ENCODE measurements around the gene MSH5. TPM values are rescaled to one million over a fixed set of nuclear protein-coding genes. Genes with fewer than 3 reads are reported as not detected.

The MSH5 gene
- total RNA-seq, 1 experiment from 2014 or later, result 43.1 TPM

DNA sequence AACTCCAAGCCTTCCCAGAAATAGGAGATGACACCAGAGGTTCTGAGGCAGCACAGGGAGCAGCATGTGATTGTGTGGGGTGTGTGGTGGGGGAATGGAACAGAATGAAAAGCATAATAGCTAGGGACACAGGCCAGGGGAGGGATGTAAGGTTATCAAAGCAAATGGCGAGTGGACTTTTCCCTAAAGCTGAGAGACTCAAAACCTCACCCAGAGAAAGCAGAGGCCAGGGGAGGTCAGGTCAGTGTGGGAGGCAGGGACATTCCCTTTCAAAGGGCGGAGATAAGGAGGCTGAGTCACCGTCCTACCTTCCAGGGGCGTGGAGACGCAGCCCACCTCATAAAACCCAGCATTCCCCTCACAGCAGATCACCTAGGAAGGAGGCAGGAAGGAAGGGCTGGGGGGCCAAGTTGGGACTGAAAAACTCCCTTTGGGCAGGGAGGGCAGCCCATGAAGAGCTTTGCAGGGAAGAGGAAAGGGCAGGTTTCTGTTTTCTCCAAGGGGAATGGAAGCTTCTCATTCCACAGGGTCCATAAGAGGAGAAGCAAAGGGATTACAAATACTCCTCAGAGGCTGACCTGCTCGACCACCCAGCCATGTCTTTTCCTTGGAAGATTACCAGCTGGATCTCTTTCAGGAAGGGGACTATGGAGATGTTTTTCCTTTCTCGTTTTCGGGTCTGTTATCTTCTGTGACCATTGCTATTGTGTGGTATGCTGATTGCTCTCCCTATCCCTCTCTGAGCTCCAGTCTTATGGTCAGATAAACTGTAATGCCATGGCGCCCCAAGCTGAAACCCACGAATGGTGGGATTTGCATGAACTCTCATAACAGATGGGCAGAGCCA, 49.4 kb upstream of the MSH5 start (continued):
- no peak for TF ChIP-seq GABPB1 (CRISPR knock-in tag; IDR thresholded peaks at IDR 0.05)
- TF ChIP-seq CBFB (CRISPR knock-in tag; IDR thresholded peaks at IDR 0.05; ENCODE audit: low read depth), result no peak
- TF ChIP-seq, protein P1, sequence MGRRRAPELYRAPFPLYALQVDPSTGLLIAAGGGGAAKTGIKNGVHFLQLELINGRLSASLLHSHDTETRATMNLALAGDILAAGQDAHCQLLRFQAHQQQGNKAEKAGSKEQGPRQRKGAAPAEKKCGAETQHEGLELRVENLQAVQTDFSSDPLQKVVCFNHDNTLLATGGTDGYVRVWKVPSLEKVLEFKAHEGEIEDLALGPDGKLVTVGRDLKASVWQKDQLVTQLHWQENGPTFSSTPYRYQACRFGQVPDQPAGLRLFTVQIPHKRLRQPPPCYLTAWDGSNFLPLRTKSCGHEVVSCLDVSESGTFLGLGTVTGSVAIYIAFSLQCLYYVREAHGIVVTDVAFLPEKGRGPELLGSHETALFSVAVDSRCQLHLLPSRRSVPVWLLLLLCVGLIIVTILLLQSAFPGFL (CRISPR knock-in tag; IDR thresholded peaks at IDR 0.05; ENCODE audit: borderline replicate concordance), result no peak

DNA sequence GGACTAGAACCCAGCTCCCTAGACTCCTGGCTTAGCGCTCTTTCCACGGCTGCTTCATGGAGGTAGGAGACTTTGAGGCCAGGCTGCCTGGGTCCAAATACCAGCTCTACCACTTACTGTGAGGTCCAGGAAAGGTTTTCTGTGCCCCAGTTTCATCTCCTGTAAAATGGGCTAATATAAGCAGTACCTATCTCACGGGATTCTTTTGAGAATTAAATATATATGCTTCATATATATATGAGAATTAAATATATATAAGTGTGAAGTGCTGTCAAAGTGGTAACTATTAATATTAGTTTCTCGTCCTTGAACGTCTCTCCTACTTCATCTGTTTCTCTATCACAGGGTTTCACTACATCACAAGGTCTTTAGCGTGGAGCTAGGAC, 48.7 kb upstream of the MSH5 start:
- TF ChIP-seq SP1 (CRISPR knock-in tag; conservative IDR thresholded peaks at IDR 0.05) (no peak), MXD4 (CRISPR knock-in tag; IDR thresholded peaks at IDR 0.05; ENCODE audit: borderline replicate concordance) (no peak), TP53 (CRISPR knock-in tag; IDR thresholded peaks at IDR 0.05) (no peak), ZNF317 (CRISPR knock-in tag; IDR thresholded peaks at IDR 0.05; ENCODE audit: borderline replicate concordance, low read depth) (no peak)
- TF ChIP-seq, protein P2, sequence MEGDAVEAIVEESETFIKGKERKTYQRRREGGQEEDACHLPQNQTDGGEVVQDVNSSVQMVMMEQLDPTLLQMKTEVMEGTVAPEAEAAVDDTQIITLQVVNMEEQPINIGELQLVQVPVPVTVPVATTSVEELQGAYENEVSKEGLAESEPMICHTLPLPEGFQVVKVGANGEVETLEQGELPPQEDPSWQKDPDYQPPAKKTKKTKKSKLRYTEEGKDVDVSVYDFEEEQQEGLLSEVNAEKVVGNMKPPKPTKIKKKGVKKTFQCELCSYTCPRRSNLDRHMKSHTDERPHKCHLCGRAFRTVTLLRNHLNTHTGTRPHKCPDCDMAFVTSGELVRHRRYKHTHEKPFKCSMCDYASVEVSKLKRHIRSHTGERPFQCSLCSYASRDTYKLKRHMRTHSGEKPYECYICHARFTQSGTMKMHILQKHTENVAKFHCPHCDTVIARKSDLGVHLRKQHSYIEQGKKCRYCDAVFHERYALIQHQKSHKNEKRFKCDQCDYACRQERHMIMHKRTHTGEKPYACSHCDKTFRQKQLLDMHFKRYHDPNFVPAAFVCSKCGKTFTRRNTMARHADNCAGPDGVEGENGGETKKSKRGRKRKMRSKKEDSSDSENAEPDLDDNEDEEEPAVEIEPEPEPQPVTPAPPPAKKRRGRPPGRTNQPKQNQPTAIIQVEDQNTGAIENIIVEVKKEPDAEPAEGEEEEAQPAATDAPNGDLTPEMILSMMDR (IDR thresholded peaks at IDR 0.05), result no peak
- H3K36me3 Mint-ChIP-seq, result peaks cover 20% of the 10 kb centered on the region
- H3K4me1 Mint-ChIP-seq, result no peaks in the 10 kb centered on the region
- DNase-seq (ENCODE audit: low spot score), result no peak
- no peaks in the 10 kb centered on the region for H3K9me3 Mint-ChIP-seq
- no peaks in the 10 kb centered on the region for H3K27me3 Mint-ChIP-seq (ENCODE audit: low read depth)
- ChIA-PET CTCF (interaction anchor here (0.9 to 2.2 kb wide), 4 partner anchors 22 to 79 kb away, joined by 3 to 13 read pairs (median 4); no protein-coding TSS in a partner anchor), POLR2A (no interaction called here)
- no peak overlapping the region for H3K27ac Mint-ChIP-seq
- no peak overlapping the region for H3K4me3 Mint-ChIP-seq
- no peak for ATAC-seq

DNA sequence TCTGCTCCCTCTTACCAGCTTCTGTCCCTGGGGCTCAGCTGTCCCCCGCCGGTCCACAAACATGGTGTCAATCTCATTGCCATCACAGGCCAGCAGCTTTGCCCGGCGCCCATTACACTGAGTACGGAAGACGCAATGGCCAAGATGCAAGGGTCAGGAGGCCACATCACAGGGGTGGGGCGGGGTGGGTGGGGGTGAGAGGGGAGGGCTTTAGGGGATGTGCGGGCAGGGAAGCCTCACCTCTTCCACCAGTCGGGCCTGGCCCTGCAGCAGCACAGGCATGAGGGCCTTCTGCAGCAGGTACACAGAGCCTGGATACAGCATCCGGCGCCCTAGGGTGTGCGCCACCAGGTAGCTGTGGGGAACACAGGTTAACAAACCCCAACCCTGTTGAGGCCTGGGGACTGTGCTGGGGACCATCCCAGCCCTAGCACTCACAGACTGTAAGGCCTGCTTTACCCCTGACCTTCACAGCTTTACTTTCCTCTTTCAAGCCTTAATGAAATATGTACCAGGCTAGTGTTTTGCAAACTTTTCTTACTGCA, 48.2 kb upstream of the MSH5 start:
- ChIA-PET CTCF (interaction anchor here (1.1 kb wide), 1 partner anchor 22 kb away, joined by 3 read pairs; no protein-coding TSS in a partner anchor), POLR2A (no interaction called here)
- TF ChIP-seq FOXJ3 (CRISPR knock-in tag; IDR thresholded peaks at IDR 0.05; ENCODE audit: borderline replicate concordance) (no peak), JUN (CRISPR knock-in tag; IDR thresholded peaks at IDR 0.05) (no peak), NR2C2 (CRISPR knock-in tag; IDR thresholded peaks at IDR 0.05) (no peak), SOX15 (CRISPR knock-in tag; IDR thresholded peaks at IDR 0.05) (no peak), TP53 (CRISPR knock-in tag; IDR thresholded peaks at IDR 0.05) (no peak)
- no peak overlapping the region for H3K4me3 Mint-ChIP-seq
- H3K27me3 Mint-ChIP-seq (ENCODE audit: low read depth), result no peaks in the 10 kb centered on the region
- H3K27ac Mint-ChIP-seq, result no peak overlapping the region
- peaks cover 26% of the 10 kb centered on the region for H3K36me3 Mint-ChIP-seq
- no peak for DNase-seq (ENCODE audit: low spot score)
- no peaks in the 10 kb centered on the region for H3K9me3 Mint-ChIP-seq
- ATAC-seq, result no peak
- no peaks in the 10 kb centered on the region for H3K4me1 Mint-ChIP-seq

DNA sequence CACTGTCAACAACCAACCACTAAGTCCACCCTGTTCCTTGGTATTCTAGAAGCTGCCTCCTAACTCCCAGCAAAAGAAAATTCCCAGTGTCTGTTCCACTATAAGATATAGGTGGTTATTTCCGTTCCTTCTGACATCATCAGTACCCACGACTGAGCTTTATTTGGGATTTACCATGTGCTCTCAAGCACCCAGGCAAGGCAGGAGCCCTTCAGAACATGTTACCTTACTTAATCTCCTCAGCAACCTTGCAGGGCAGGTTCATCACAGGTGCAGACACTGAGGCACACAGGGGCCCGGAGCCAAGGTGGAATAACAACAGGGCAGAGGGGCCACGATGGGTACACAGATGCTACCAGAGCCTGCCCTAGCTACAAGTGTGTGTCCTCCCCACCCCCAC, 47.5 kb upstream of the MSH5 start:
- ATAC-seq (no peak), DNase-seq (ENCODE audit: low spot score) (no peak)
- ChIA-PET POLR2A (interaction anchor here (0.5 kb wide), 1 partner anchor 112 kb away, joined by 3 read pairs; no protein-coding TSS in a partner anchor), CTCF (no interaction called here)
- no peaks in the 10 kb centered on the region for H3K9me3 Mint-ChIP-seq
- peaks cover 23% of the 10 kb centered on the region for H3K36me3 Mint-ChIP-seq
- no peaks in the 10 kb centered on the region for H3K4me1 Mint-ChIP-seq
- H3K27me3 Mint-ChIP-seq (ENCODE audit: low read depth), result no peaks in the 10 kb centered on the region
- H3K4me3 Mint-ChIP-seq, result no peak overlapping the region
- no peak overlapping the region for H3K27ac Mint-ChIP-seq
- TF ChIP-seq ZNF396 (CRISPR knock-in tag; IDR thresholded peaks at IDR 0.05; ENCODE audit: borderline replicate concordance) (no peak), JAZF1 (CRISPR knock-in tag; IDR thresholded peaks at IDR 0.05) (no peak)
- TF ChIP-seq, protein P3, sequence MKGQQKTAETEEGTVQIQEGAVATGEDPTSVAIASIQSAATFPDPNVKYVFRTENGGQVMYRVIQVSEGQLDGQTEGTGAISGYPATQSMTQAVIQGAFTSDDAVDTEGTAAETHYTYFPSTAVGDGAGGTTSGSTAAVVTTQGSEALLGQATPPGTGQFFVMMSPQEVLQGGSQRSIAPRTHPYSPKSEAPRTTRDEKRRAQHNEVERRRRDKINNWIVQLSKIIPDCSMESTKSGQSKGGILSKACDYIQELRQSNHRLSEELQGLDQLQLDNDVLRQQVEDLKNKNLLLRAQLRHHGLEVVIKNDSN (CRISPR knock-in tag; IDR thresholded peaks at IDR 0.05), result no peak
- TF ChIP-seq, protein P4, sequence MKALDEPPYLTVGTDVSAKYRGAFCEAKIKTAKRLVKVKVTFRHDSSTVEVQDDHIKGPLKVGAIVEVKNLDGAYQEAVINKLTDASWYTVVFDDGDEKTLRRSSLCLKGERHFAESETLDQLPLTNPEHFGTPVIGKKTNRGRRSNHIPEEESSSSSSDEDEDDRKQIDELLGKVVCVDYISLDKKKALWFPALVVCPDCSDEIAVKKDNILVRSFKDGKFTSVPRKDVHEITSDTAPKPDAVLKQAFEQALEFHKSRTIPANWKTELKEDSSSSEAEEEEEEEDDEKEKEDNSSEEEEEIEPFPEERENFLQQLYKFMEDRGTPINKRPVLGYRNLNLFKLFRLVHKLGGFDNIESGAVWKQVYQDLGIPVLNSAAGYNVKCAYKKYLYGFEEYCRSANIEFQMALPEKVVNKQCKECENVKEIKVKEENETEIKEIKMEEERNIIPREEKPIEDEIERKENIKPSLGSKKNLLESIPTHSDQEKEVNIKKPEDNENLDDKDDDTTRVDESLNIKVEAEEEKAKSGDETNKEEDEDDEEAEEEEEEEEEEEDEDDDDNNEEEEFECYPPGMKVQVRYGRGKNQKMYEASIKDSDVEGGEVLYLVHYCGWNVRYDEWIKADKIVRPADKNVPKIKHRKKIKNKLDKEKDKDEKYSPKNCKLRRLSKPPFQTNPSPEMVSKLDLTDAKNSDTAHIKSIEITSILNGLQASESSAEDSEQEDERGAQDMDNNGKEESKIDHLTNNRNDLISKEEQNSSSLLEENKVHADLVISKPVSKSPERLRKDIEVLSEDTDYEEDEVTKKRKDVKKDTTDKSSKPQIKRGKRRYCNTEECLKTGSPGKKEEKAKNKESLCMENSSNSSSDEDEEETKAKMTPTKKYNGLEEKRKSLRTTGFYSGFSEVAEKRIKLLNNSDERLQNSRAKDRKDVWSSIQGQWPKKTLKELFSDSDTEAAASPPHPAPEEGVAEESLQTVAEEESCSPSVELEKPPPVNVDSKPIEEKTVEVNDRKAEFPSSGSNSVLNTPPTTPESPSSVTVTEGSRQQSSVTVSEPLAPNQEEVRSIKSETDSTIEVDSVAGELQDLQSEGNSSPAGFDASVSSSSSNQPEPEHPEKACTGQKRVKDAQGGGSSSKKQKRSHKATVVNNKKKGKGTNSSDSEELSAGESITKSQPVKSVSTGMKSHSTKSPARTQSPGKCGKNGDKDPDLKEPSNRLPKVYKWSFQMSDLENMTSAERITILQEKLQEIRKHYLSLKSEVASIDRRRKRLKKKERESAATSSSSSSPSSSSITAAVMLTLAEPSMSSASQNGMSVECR (CRISPR knock-in tag; IDR thresholded peaks at IDR 0.05; ENCODE audit: borderline replicate concordance), result no peak
- TF ChIP-seq, protein P5, sequence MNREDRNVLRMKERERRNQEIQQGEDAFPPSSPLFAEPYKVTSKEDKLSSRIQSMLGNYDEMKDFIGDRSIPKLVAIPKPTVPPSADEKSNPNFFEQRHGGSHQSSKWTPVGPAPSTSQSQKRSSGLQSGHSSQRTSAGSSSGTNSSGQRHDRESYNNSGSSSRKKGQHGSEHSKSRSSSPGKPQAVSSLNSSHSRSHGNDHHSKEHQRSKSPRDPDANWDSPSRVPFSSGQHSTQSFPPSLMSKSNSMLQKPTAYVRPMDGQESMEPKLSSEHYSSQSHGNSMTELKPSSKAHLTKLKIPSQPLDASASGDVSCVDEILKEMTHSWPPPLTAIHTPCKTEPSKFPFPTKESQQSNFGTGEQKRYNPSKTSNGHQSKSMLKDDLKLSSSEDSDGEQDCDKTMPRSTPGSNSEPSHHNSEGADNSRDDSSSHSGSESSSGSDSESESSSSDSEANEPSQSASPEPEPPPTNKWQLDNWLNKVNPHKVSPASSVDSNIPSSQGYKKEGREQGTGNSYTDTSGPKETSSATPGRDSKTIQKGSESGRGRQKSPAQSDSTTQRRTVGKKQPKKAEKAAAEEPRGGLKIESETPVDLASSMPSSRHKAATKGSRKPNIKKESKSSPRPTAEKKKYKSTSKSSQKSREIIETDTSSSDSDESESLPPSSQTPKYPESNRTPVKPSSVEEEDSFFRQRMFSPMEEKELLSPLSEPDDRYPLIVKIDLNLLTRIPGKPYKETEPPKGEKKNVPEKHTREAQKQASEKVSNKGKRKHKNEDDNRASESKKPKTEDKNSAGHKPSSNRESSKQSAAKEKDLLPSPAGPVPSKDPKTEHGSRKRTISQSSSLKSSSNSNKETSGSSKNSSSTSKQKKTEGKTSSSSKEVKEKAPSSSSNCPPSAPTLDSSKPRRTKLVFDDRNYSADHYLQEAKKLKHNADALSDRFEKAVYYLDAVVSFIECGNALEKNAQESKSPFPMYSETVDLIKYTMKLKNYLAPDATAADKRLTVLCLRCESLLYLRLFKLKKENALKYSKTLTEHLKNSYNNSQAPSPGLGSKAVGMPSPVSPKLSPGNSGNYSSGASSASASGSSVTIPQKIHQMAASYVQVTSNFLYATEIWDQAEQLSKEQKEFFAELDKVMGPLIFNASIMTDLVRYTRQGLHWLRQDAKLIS (CRISPR knock-in tag; IDR thresholded peaks at IDR 0.05; ENCODE audit: borderline replicate concordance), result no peak

All from WTC11 (cell line).